ENCODE measurements around the gene GALNT13. TPM values are rescaled to one million over a fixed set of nuclear protein-coding genes. Genes with fewer than 3 reads are reported as not detected.

Gene GALNT13
- total and polyA plus RNA-seq, 2 donors (not counting 1 experiment from before 2014, with no cell fraction given) = 0.17 TPM; not detected in 1

GRCh38 chr2:154015233-154015632 lies 143.5 kb downstream of the GALNT13 start:
- TF ChIP-seq CTCF (conservative IDR thresholded peaks at IDR 0.05 in 1 of 2, IDR thresholded peaks at IDR 0.05 in 1 of 2; ENCODE audit: low read depth in 1 of 2, low read length in 2 of 2) = no peak
- TF ChIP-seq EZH2 (IDR thresholded peaks at IDR 0.05; ENCODE audit: low read length, missing control alignments) = no peak
- no peaks in the 10 kb centered on the region for H3K9me3 ChIP-seq (ENCODE audit: control insufficient read depth, insufficient read depth, low read depth, low read length)
- no peaks in the 10 kb centered on the region for H4K20me1 ChIP-seq (ENCODE audit: control insufficient read depth, extremely low read depth, insufficient read depth, low read length)
- H3K4me1 ChIP-seq (ENCODE audit: control insufficient read depth, extremely low read depth, insufficient read depth, low read length) = no peaks in the 10 kb centered on the region
- no peak overlapping the region for H3K9ac ChIP-seq (ENCODE audit: insufficient read depth, low read length)
- H3K4me2 ChIP-seq (ENCODE audit: extremely low read depth, insufficient read depth, low read length) = no peak overlapping the region
- no peak overlapping the region for H3K4me3 ChIP-seq (replicated peaks in 1 of 4; ENCODE audit: control extremely low read depth in 1 of 4, insufficient read depth in 1 of 4, low read depth in 3 of 4, low read length in 4 of 4)
- no peaks in the 10 kb centered on the region for H3K36me3 ChIP-seq (ENCODE audit: control insufficient read depth, insufficient read depth, low read length)
- H3K27ac ChIP-seq (ENCODE audit: insufficient read depth, low read length) = no peak overlapping the region
- no peak overlapping the region for H2AFZ ChIP-seq (ENCODE audit: low read length)
- DNase-seq (ENCODE audit: low read depth in 2 of 2) = no peak
- H3K27me3 ChIP-seq (ENCODE audit: control insufficient read depth, insufficient read depth, low read length) = no peaks in the 10 kb centered on the region
- no peaks in the 10 kb centered on the region for H3K79me2 ChIP-seq (ENCODE audit: control insufficient read depth, insufficient read depth, low read length)

- TF ChIP-seq CTCF (conservative IDR thresholded peaks at IDR 0.05 in 1 of 2, IDR thresholded peaks at IDR 0.05 in 1 of 2; ENCODE audit: low read depth in 1 of 2, low read length in 2 of 2) = no peak
- TF ChIP-seq EZH2 (IDR thresholded peaks at IDR 0.05; ENCODE audit: low read length, missing control alignments) = no peak
- no peak overlapping the region for H3K4me2 ChIP-seq (ENCODE audit: extremely low read depth, insufficient read depth, low read length)
- H3K4me3 ChIP-seq (replicated peaks in 1 of 4; ENCODE audit: control extremely low read depth in 1 of 4, insufficient read depth in 1 of 4, low read depth in 3 of 4, low read length in 4 of 4) = no peak overlapping the region
- H4K20me1 ChIP-seq (ENCODE audit: control insufficient read depth, extremely low read depth, insufficient read depth, low read length) = no peaks in the 10 kb centered on the region
- H3K4me1 ChIP-seq (ENCODE audit: control insufficient read depth, extremely low read depth, insufficient read depth, low read length) = no peaks in the 10 kb centered on the region
- no peaks in the 10 kb centered on the region for H3K79me2 ChIP-seq (ENCODE audit: control insufficient read depth, insufficient read depth, low read length)
- no peaks in the 10 kb centered on the region for H3K9me3 ChIP-seq (ENCODE audit: control insufficient read depth, insufficient read depth, low read depth, low read length)
- H3K36me3 ChIP-seq (ENCODE audit: control insufficient read depth, insufficient read depth, low read length) = no peaks in the 10 kb centered on the region
- H3K27ac ChIP-seq (ENCODE audit: insufficient read depth, low read length) = no peak overlapping the region
- H3K27me3 ChIP-seq (ENCODE audit: control insufficient read depth, insufficient read depth, low read length) = no peaks in the 10 kb centered on the region
- no peak overlapping the region for H2AFZ ChIP-seq (ENCODE audit: low read length)
- no peak overlapping the region for H3K9ac ChIP-seq (ENCODE audit: insufficient read depth, low read length)
- DNase-seq (ENCODE audit: low read depth in 2 of 2) = no peak
Measured at GRCh38 chr2:154029504-154029903, 157.8 kb downstream of the GALNT13 start.

- TF ChIP-seq EZH2 (IDR thresholded peaks at IDR 0.05; ENCODE audit: low read length, missing control alignments) (no peak), CTCF (conservative IDR thresholded peaks at IDR 0.05 in 1 of 2, IDR thresholded peaks at IDR 0.05 in 1 of 2; ENCODE audit: low read depth in 1 of 2, low read length in 2 of 2) (no peak)
- DNase-seq (ENCODE audit: low read depth in 2 of 2) = no peak
Measured at GRCh38 chr2:154032220-154032619, 160.5 kb downstream of the GALNT13 start.

More at GRCh38 chr2:154032220-154032619, 160.5 kb downstream of the GALNT13 start:
- Histone ChIP-seq H2AFZ (ENCODE audit: low read length) (no peak overlapping the region), H4K20me1 (ENCODE audit: control insufficient read depth, extremely low read depth, insufficient read depth, low read length) (no peaks in the 10 kb centered on the region), H3K79me2 (ENCODE audit: control insufficient read depth, insufficient read depth, low read length) (no peaks in the 10 kb centered on the region), H3K4me2 (ENCODE audit: extremely low read depth, insufficient read depth, low read length) (no peak overlapping the region), H3K27ac (ENCODE audit: insufficient read depth, low read length) (no peak overlapping the region), H3K4me3 (replicated peaks in 1 of 4; ENCODE audit: control extremely low read depth in 1 of 4, insufficient read depth in 1 of 4, low read depth in 3 of 4, low read length in 4 of 4) (no peak overlapping the region), H3K9ac (ENCODE audit: insufficient read depth, low read length) (no peak overlapping the region), H3K36me3 (ENCODE audit: control insufficient read depth, insufficient read depth, low read length) (no peaks in the 10 kb centered on the region), H3K4me1 (ENCODE audit: control insufficient read depth, extremely low read depth, insufficient read depth, low read length) (no peaks in the 10 kb centered on the region), H3K27me3 (ENCODE audit: control insufficient read depth, insufficient read depth, low read length) (no peaks in the 10 kb centered on the region), H3K9me3 (ENCODE audit: control insufficient read depth, insufficient read depth, low read depth, low read length) (no peaks in the 10 kb centered on the region)

Data from fibroblast of lung (primary cell).